Skin of body (tissue), 2 donors: ENCODE measurements around the gene AGPAT4. TPM values are rescaled to one million over a fixed set of nuclear protein-coding genes. Genes with fewer than 3 reads are reported as not detected.

Source experiments
- DNase-seq: peaks from one replicate; lab custom pipeline; 2025; lab: John Stamatoyannopoulos, UW
- total RNA-seq: library from RNA; depleted of rRNA; stranded (reverse); fragments of >200 nt; gene quantifications from one replicate; pipeline ENCODE4 v1.2.3, GENCODE V29; 2014

Gene AGPAT4
- total RNA-seq, 1 donor from 2014 or later = 17.2 TPM

- no peak for DNase-seq
Measured at GRCh38 chr6:161117308-161117707, 156.6 kb downstream of the AGPAT4 start.

DNA sequence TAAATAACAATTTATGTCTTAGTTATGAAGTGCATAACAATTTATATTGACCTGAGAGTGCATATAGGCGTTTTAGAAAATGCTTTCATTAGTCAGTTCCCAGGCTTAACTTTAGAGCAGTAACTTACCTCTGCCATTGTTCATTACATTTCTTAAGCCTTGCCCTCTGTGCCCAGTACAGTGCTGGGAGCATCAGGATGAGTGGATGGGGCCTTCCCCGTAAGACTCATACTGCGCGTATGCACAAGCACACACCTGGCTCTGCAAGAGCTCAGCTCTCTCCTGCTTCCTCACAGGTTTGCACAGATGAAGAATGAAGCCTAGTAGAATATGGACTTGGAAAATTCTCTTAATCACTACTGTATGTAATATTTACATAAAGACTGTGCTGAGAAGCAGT, 157.3 kb downstream of the AGPAT4 start:
- DNase-seq = no peak

- no peak for DNase-seq
Measured at GRCh38 chr6:161115468-161115867, 158.4 kb downstream of the AGPAT4 start.

DNA sequence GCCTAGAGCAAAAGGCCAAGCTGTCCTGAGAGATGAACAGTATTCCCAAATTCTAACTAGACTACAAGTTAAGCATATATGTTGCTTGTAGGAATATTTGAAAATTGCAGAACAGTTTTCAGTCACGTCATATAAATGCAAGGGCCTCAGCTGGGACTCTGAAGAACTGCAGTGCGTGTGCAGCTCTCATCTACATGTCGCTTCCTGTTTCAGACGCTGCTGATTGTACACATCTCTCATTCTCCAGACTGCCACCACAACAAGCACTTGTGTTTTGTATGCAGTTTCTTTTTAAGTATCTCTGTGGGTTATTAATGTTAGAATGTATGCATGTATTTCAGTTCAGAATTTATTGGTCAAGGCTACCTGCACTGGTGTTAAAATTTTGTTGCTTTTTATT, 162.6 kb downstream of the AGPAT4 start:
- no peak for DNase-seq

- DNase-seq = no peak
Measured at GRCh38 chr6:161110028-161110779, 163.7 kb downstream of the AGPAT4 start.

- no peak for DNase-seq
Measured at GRCh38 chr6:161109366-161109765, 164.5 kb downstream of the AGPAT4 start.

DNA sequence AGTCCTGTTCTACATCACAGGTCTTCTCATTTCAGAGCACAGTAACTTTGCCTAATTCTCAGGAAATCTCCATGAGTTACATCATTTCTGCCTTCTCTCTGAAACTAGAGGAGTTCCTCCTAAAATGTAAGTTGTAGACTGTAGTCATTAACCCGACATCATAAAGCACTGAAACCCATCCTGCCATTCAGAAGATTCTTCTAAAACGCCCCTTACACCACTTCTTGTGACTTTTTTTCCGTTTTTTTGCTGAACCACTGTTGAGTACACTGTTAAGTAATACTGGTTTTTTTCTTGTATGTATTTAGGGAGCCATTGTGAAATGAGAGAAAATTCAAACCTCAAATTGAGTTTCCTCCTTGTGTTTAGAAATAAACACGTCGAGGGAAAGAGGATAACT, 164.9 kb downstream of the AGPAT4 start:
- no peak for DNase-seq

DNA sequence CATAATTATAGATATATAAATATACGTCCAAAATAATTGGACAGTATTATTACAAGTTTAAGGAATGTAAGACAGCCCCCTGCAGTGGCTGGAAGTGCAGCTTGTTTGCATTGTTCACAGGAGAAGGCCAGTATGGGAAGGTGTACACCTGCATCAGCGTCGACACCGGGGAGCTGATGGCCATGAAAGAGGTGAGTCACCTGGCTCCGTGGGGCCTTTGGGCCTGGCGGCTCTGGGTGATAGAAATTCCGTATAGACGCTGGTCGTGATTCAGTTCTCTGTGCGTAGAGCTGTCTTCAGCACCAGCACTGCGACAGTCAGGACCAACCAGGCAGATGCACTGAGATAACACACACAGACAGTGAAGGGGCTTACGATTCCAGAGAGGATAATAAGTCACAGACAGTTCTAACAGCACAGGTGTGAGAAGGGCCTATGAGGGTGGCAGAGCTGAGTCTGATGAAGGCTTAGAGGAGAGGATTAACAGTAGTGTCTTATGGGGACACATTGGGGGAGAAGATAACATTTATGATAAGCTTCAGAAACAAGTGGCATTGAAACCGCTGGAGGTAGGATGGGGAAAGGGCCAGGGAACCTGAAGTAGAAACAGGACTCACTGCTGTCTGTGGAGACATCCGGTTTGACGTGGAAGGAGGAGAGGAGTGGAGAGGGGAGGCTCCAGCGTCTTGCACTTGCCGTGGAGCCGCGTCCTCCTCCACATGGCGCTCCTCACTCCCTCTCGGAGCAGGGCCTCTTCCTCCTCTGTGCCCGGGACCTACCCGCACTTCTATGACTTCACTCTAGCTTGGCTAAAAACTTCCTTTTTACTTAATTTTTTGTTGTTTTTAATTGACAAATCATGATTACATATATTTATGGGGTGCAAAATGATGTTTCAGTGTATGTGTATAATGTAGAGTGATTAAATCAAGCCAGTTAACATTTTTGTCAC, 165.8 kb downstream of the AGPAT4 start:
- DNase-seq = no peak

DNA sequence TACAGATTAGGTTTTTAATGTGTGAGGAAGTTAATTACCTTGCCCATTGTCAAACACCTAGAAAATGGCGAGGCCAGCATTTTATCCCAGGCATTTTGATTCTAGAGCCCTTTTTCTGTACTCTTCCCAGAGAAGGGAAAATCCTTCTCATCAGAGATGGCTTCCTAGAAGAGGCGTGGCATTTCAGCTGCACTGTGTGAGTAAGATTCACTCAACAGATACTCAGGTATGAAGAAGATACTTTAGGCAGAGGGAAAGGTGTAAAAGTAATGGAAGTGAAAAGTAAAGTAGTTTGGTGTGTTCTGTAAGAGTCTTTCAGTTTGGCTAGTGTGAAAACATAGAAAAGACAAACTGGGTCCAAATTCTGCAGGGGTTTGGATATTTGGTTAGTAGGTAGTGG, 168.5 kb downstream of the AGPAT4 start:
- no peak for DNase-seq

DNA sequence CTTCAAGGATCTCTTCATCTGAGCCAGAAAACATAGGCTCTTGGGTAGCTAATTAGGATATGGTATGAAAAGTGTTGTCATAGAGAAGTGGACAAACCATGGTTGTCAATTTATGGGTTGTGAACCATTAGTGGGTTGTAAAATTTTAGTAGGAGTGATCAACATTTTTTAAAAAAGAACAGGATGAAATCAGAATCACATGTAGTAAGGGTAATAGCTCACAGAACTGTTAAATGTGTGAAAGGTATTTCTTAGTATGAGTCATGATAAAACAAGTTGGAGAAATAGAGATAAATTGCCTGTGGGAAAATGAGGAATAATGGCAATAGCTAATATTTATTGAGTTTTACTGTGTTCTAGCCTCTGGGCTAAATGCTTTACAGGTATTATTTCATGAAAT, 168.9 kb downstream of the AGPAT4 start:
- DNase-seq = no peak

GRCh38 chr6:161103475-161103874, 170.4 kb downstream of the AGPAT4 start:
- DNase-seq = no peak

- no peak for DNase-seq
Measured at GRCh38 chr6:161101517-161101916, 172.3 kb downstream of the AGPAT4 start.

GRCh38 chr6:161100072-161100471, 173.8 kb downstream of the AGPAT4 start:
- no peak for DNase-seq

GRCh38 chr6:161095916-161096315, 177.9 kb downstream of the AGPAT4 start:
- DNase-seq = no peak

DNA sequence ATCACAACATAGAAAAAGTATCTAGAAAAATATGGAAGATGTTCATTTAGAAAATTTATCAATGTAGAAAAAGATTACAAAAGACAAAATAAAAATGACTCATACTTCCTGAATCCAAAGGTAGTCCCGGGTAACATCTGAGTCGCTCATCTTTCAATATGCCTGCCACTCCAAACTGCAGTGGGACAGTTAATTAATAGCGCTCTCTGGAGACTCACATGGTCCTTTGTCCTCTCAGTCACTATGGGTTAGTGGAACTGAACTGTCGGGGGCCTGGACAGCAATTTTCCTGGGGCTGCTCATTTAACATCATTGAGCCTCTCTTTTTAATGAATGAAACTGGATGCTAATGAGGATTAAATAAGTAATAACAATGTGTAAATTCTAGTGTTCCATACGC, 178.9 kb downstream of the AGPAT4 start:
- DNase-seq = no peak

- DNase-seq = no peak
Measured at GRCh38 chr6:161091972-161092701, 181.7 kb downstream of the AGPAT4 start.

DNA sequence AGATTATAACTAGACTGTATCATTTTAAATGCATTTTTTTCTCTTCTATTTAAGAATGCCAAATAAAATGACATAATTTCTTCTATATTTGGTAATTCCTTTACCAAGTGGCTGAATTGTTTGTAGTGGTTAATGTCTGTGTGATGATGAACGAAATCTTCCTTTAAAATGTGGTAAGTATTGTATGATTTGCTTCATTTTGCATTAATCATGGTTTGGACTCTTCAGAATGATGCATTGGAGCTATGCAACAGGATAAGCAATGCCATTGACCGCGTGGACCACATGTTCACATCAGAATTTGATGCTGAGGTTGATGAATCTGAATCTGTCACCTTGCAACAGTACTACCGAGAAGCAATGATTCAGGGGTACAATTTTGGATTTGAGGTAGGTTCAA, 182.7 kb downstream of the AGPAT4 start:
- no peak for DNase-seq

- no peak for DNase-seq
Measured at GRCh38 chr6:161088676-161089328, 185.1 kb downstream of the AGPAT4 start.

- no peak for DNase-seq
Measured at GRCh38 chr6:161085246-161085645, 188.6 kb downstream of the AGPAT4 start.

DNA sequence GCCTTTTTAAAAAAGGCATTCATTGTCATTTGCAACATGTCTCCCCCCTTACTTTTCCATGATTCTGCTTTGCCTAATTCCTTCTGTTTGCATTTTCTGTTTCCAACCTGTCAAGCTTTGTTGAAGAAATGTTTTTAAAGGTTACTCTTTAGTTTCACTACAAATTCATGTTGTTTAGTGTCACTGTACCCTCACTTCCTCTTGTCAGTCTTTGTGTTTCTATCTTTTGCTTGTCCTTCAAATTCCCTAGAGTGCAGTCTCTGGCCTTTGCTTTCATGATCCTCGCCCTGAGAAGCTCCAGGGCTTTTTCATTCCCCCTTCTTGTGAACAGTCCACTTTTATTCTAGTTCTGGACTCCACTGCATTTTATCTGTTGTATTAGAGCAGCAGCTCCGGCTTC, 191.6 kb downstream of the AGPAT4 start:
- no peak for DNase-seq

DNA sequence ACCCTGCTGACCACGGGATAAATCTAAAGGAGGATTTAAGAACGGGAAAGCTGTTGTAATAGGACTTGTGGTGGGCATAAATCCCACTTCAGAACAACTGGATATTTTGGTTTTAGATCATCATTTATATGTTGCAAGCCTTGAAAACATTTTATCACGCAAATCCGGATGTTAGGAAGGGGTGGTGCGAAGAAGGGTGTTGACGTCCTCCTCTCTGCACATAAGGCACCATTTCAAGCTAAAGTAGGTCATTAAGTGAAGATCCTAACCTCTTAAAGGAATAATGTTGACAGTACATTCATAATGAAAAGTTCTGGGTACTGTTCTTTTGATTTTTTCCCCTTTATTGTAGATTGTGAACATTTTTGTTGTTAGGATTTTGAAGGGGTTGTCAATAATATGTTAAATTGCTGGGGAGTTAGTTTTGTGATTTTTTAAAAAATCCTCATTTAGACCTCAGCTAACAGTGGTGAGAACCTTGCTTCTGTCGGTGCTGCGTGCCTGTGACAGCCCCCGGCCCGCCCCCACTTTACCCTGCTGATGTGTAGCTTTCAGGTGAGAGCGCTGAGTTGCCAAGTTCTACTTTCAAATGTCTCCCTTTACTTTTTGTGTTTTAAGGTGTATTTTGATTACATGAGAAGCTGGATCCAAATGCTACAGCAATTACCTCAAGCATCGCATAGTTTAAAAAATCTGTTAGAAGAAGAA, 193.4 kb downstream of the AGPAT4 start:
- DNase-seq = no peak
